K562 (cell line): Measurements from ENCODE around the gene PCDHGA5. TPM values are rescaled to one million over a fixed set of nuclear protein-coding genes. Genes with fewer than 3 reads are reported as not detected.

Experiments
- ATAC-seq: fragments of 200-7000 bp; cut with Tn5 transposase; 3 replicates; pipeline ENCODE4 v1.9.1; 2020; ENCODE audit warnings: moderate library complexity
- BruUV-seq: library from RNA; stranded (reverse); fragments of 400-500 nt; replicated peaks from 2 replicates; lab custom pipeline; 2021; lab: Mats Ljungman, UMichigan
- CTCF ChIA-PET: fragments of 300-600 bp; formaldehyde crosslinking; extraction: SDS; loops from one replicate; lab custom pipeline; 2021; ENCODE audit warnings: low intra/inter-chr PET ratio; lab: Yijun Ruan, JAX
- POLR2A ChIA-PET: fragments of 300-600, 350-650 bp; sonication (Branson Sonifier 250); formaldehyde crosslinking; extraction: SDS; loops from one replicate; lab custom pipeline; 2021; ENCODE audit warnings: antibody characterized with exemption, inconsistent platforms; lab: Yijun Ruan, JAX
- DNase-seq, 4 experiments: peaks; one replicate each; pipeline versions ENCODE4 v3.0.0 to v3.0.0-alpha.2; 2011 to 2018; ENCODE audit warnings: low spot score in 3 of 4, mixed read lengths in 3 of 4; ENCODE audit errors: extremely low read depth in 1 of 4
- FAIRE-seq: peaks from 2 replicates; lab custom pipeline; 2011; peaks lifted over from hg19 to GRCh38; lab: Jason Lieb, UNC
- H2AFZ ChIP-seq: 2 replicates; pipeline ENCODE4 v1.6.0; 2011; ENCODE audit warnings: low read depth, low read length, control low read depth, inconsistent platforms
- H3K27ac ChIP-seq: fragments of 200-600 bp; 3 replicates; pipeline ENCODE4 v1.8.0; 2011; ENCODE audit warnings: low read depth, mild to moderate bottlenecking, control low read depth, inconsistent platforms, low read length, moderate library complexity, mixed read lengths; ENCODE audit errors: extremely low read depth
- H3K27me3 ChIP-seq, 2 experiments: fragments of 300-600 bp in 1 of 2; 2 replicates in 1 of 2; 3 replicates in 1 of 2; pipeline versions ENCODE4 v1.6.0 to v1.8.0; 2011; ENCODE audit warnings: inconsistent platforms in 2 of 2, low read length in 2 of 2, mild to moderate bottlenecking in 1 of 2, mixed read lengths in 1 of 2, moderate library complexity in 1 of 2; ENCODE audit not compliant: control insufficient read depth in 2 of 2, insufficient read depth in 2 of 2
- H3K36me3 ChIP-seq: fragments of 300-600 bp; 3 replicates; pipeline ENCODE4 v1.8.0; 2011; ENCODE audit warnings: mild to moderate bottlenecking, low read length, inconsistent platforms; ENCODE audit not compliant: control insufficient read depth, insufficient read depth
- H3K4me1 ChIP-seq, 2 experiments: fragments of 200-600 bp in 1 of 2; replicated peaks in 1 of 2; 2 replicates in 1 of 2; 3 replicates in 1 of 2; pipeline versions ENCODE4 v1.5.1 to v1.8.0; 2011; ENCODE audit warnings: inconsistent platforms in 2 of 2, low read length in 2 of 2, mild to moderate bottlenecking in 1 of 2, mixed read lengths in 1 of 2, moderate library complexity in 1 of 2; ENCODE audit not compliant: control insufficient read depth in 2 of 2, insufficient read depth in 2 of 2
- H3K4me2 ChIP-seq: 2 replicates; pipeline ENCODE4 v1.6.1; 2011; ENCODE audit warnings: low read length, control low read depth, inconsistent platforms, mixed read lengths; ENCODE audit not compliant: insufficient read depth
- H3K4me3 ChIP-seq: fragments of 200-600 bp; sonication (generic), shearing (Covaris generic); 2 replicates; pipeline ENCODE4 v1.5.1; 2016; ENCODE audit warnings: control low read depth, inconsistent platforms
- H3K79me2 ChIP-seq: fragments of 200-600 bp; 3 replicates; pipeline ENCODE4 v1.8.0; 2011; ENCODE audit warnings: low read length, inconsistent platforms; ENCODE audit not compliant: control insufficient read depth, insufficient read depth
- H3K9ac ChIP-seq, 2 experiments: 2 replicates each; pipeline versions ENCODE4 v1.6.0 to v1.6.1; 2011; ENCODE audit warnings: low read depth in 2 of 2, low read length in 2 of 2, control low read depth in 1 of 2, inconsistent platforms in 1 of 2, mild to moderate bottlenecking in 1 of 2, mixed read lengths in 1 of 2; ENCODE audit not compliant: insufficient read depth in 1 of 2
- H3K9me1 ChIP-seq: one replicate; pipeline ENCODE4 v1.6.0; 2011; ENCODE audit warnings: inconsistent platforms, mild to moderate bottlenecking, low read length, moderate library complexity; ENCODE audit not compliant: control insufficient read depth, insufficient read depth
- H3K9me3 ChIP-seq: replicated peaks from 2 replicates; pipeline ENCODE4 v1.5.1; 2011; ENCODE audit warnings: low read depth, low read length, inconsistent platforms; ENCODE audit not compliant: control insufficient read depth, insufficient read depth
- H4K20me1 ChIP-seq: replicated peaks from 2 replicates; pipeline ENCODE4 v1.6.1; 2011; ENCODE audit warnings: low read length, inconsistent platforms, mixed read lengths; ENCODE audit not compliant: control insufficient read depth, insufficient read depth
- CBFA2T3 ChIP-seq: fragments of 450-650 bp; IDR thresholded peaks from 2 replicates; pipeline ENCODE4 v1.6.1; 2017
- ETV6 ChIP-seq, 3 experiments: fragments of 150-350 bp in 1 of 3; sonication (generic) in 1 of 3; formaldehyde crosslinking in 1 of 3; IDR thresholded peaks; 2 replicates each; pipeline versions ENCODE4 v1.6.1 to v1.8.0; 2014 to 2022; ENCODE audit warnings: borderline replicate concordance in 2 of 3, low read depth in 2 of 3, antibody characterized with exemption in 1 of 3, low read length in 1 of 3, mild to moderate bottlenecking in 1 of 3, missing genetic modification reagents in 1 of 3
- GATA2 ChIP-seq: sonication (generic); formaldehyde crosslinking; IDR thresholded peaks from 2 replicates; pipeline ENCODE4 v1.4.0; 2020; ENCODE audit warnings: mild to moderate bottlenecking, missing genetic modification reagents
- MAFK ChIP-seq: IDR thresholded peaks from 2 replicates; pipeline ENCODE4 v1.6.1; 2011; ENCODE audit warnings: low read length, improper control_type of control experiment
- RB1 ChIP-seq: fragments of 450-650 bp; IDR thresholded peaks from 2 replicates; pipeline ENCODE4 v1.6.1; 2017; ENCODE audit warnings: low read depth, mild to moderate bottlenecking
- RBBP5 ChIP-seq: fragments of 200-600 bp; sonication (generic); IDR thresholded peaks from 2 replicates; pipeline ENCODE4 v1.6.1; 2012; ENCODE audit warnings: borderline replicate concordance, mild to moderate bottlenecking, low read length, control low read depth, inconsistent platforms; ENCODE audit not compliant: insufficient read depth, poor library complexity, severe bottlenecking
- SAP30 ChIP-seq: fragments of 200-600 bp; sonication (generic); IDR thresholded peaks from 2 replicates; pipeline ENCODE4 v1.6.1; 2012; ENCODE audit warnings: borderline replicate concordance, low read depth, mild to moderate bottlenecking, moderate library complexity, low read length, control low read depth, inconsistent platforms; ENCODE audit not compliant: insufficient read depth, poor library complexity, severe bottlenecking
- ZNF354B ChIP-seq: fragments of 250-450 bp; sonication (Bioruptor Pico); IDR thresholded peaks from 2 replicates; pipeline ENCODE4 v1.4.0; 2020
- WGBS: fragments of 100-300 bp; shearing (Covaris generic); methylation state at CpG from one replicate; pipeline ENCODE4 v1.1.6; 2016; ENCODE audit warnings: low coverage, mixed read lengths; ENCODE audit not compliant: insufficient coverage; ENCODE audit errors: missing lambda C conversion rate; 5-methylcytosine and 5-hydroxymethylcytosine counted together
- in situ Hi-C: fragments of 300-500 bp; cut with MboI; formaldehyde crosslinking; loops from 4 replicates; pipeline ENCODE4 v1.15.0; 2018; ENCODE audit warnings: inconsistent platforms, mixed read lengths
- intact Hi-C: fragments of 100-400 bp; cut with micrococcal nuclease; formaldehyde crosslinking; loops from 2 replicates; pipeline ENCODE4 v1.14.2; 2022
- polyA plus RNA-seq, 8 experiments: library from polyadenylated mRNA; depleted of rRNA in 4 of 8; stranded (reverse) in 5 of 8; unstranded in 3 of 8; fragments of >200 nt; fragmentation: Nextera tagmentation in 2 of 8; fragmentation: Illumina TruSeq in 1 of 8; extraction: Ambion mirVana in 2 of 8; extraction: Trizol in 1 of 8; gene quantifications; 2 replicates each; pipeline versions ENCODE4 v1.2.1 to v1.2.3, GENCODE V29; 2011 to 2014; ENCODE audit warnings: inconsistent platforms in 1 of 8, missing spikeins in 1 of 8
- total RNA-seq, 7 experiments: library from RNA; depleted of rRNA in 6 of 7; stranded (reverse); fragments of >200 nt in 6 of 7; fragmentation: Illumina TruSeq in 2 of 7; extraction: Trizol in 2 of 7; gene quantifications; 2 replicates each; pipeline versions ENCODE4 v1.2.1 to v1.2.3, GENCODE V29; 2011 to 2021; ENCODE audit warnings: low replicate concordance in 1 of 7
- TF ChIP-seq, protein P1 (sequence below): fragments of 450-650 bp; formaldehyde crosslinking; IDR thresholded peaks from 2 replicates; pipeline ENCODE4 v1.4.0; 2022; ENCODE audit warnings: mild to moderate bottlenecking, moderate library complexity
- TF ChIP-seq, protein P2 (sequence below): fragments of 450-650 bp; formaldehyde crosslinking; IDR thresholded peaks from 2 replicates; pipeline ENCODE4 v1.4.0; 2020; ENCODE audit warnings: mild to moderate bottlenecking

PCDHGA5 gene
- total and polyA plus RNA-seq, 9 of the 15 experiments (the other 6 are each of a cell fraction or from before 2014, with no cell fraction given), result 0.01 to 0.18 (median 0.12) TPM; not detected in 1

DNA sequence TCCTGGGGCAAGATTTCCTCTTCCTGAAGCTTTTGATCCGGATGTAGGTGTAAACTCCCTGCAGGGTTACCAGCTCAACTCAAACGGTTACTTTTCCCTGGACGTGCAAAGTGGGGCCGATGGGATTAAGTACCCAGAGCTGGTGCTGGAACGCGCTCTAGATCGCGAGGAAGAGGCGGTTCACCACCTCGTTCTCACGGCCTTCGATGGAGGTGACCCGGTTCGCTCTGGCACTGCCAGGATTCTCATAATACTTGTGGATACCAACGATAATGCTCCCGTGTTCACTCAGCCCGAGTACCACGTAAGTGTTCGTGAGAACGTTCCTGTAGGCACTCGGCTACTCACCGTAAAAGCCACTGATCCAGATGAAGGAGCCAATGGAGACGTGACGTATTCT lies 8.3 kb upstream of the PCDHGA5 start:
- POLR2A ChIA-PET, result interaction anchor here (1.0 to 1.5 kb wide), 3 partner anchors 9 to 163 kb away, joined by 3 to 5 read pairs (median 3); partner anchors contain the start of gene PCDHGA5
- H3K4me1 ChIP-seq, result peaks cover 3 to 12% of the 10 kb centered on the region in 2 experiments; a peak in 3 of 5 replicates
- H3K79me2 ChIP-seq, result no peaks in the 10 kb centered on the region
- H2AFZ ChIP-seq, result 0 out of 2 replicates have a peak overlapping the region, but pooled peaks have one; percentile 4
- H3K9me3 ChIP-seq, result no peaks in the 10 kb centered on the region; the same call in 1 of the 2 replicates
- H3K27ac ChIP-seq, result no peak overlapping the region
- no peaks in the 10 kb centered on the region for H4K20me1 ChIP-seq
- intact Hi-C loops, result no loop called here
- ATAC-seq, result no peak
- WGBS, result 26% methylated on average over 24 of the region's 24 CpGs
- peaks cover 0 to 21% of the 10 kb centered on the region in 2 experiments; a peak in 2 of 5 replicates for H3K27me3 ChIP-seq
- TF ChIP-seq, protein P1, sequence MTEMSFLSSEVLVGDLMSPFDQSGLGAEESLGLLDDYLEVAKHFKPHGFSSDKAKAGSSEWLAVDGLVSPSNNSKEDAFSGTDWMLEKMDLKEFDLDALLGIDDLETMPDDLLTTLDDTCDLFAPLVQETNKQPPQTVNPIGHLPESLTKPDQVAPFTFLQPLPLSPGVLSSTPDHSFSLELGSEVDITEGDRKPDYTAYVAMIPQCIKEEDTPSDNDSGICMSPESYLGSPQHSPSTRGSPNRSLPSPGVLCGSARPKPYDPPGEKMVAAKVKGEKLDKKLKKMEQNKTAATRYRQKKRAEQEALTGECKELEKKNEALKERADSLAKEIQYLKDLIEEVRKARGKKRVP, result no peak
- TF ChIP-seq RBBP5 (no peak), MAFK (no peak), RB1 (no peak), SAP30 (no peak), CBFA2T3 (no peak), ETV6 (IDR thresholded peaks at IDR 0.05; ENCODE audit: borderline replicate concordance in 1 of 2, low read depth in 2 of 2, low read length in 1 of 2) (no peak), ETV6 (CRISPR knock-in tag; IDR thresholded peaks at IDR 0.05; ENCODE audit: borderline replicate concordance) (no peak), GATA2 (CRISPR knock-in tag) (no peak), ZNF354B (no peak)
- TF ChIP-seq, protein P2, sequence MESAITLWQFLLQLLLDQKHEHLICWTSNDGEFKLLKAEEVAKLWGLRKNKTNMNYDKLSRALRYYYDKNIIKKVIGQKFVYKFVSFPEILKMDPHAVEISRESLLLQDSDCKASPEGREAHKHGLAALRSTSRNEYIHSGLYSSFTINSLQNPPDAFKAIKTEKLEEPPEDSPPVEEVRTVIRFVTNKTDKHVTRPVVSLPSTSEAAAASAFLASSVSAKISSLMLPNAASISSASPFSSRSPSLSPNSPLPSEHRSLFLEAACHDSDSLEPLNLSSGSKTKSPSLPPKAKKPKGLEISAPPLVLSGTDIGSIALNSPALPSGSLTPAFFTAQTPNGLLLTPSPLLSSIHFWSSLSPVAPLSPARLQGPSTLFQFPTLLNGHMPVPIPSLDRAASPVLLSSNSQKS, result no peak
- TF ChIP-seq, all 486 proteins: peak for 0
- BruUV-seq, result no TSS peak
- in situ Hi-C loops, result no loop called here
- Histone ChIP-seq H3K36me3 (no peaks in the 10 kb centered on the region), H3K9ac (no peak overlapping the region), H3K4me2 (no peak overlapping the region; the same call in none of the 2 replicates), H3K4me3 (no peak overlapping the region), H3K9me1 (no peaks in the 10 kb centered on the region)
- FAIRE-seq, result no peak
- DNase-seq, result no peak
- CTCF ChIA-PET, result no interaction called here
